ENCODE data around the gene FAM76A.
A peak's percentile ranks its signal among the peaks of the same experiment; 100 is the strongest.
"Not testable (repeated sequence)": the region's sequence is repeated elsewhere in the genome, so short reads cannot be mapped to it uniquely, and the experiment has no call there.

The FAM76A gene

DNA sequence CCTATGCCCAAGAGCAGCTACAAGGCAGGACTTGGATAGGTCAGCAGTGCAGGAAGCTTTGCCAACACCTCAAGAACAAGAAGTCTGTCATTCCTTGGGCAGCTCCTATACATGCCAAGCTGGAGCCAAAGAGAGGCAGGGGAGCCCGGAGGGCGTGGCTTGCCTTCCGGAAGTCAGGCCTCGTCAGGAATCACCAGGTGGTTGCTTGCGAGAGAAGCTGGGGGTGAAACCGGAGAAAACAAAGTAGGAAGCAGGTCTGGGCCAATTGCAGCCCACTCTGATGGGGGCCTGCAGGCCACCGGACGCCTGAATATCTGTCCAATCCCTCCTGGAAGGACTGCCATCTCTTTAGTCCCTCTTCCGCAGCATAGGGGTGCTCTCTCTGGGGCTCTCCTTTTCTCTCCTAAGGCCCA lies 794 bp upstream of the FAM76A start:
- no peak for DNase-seq (ENCODE audit: low read depth, low spot score)

DNA sequence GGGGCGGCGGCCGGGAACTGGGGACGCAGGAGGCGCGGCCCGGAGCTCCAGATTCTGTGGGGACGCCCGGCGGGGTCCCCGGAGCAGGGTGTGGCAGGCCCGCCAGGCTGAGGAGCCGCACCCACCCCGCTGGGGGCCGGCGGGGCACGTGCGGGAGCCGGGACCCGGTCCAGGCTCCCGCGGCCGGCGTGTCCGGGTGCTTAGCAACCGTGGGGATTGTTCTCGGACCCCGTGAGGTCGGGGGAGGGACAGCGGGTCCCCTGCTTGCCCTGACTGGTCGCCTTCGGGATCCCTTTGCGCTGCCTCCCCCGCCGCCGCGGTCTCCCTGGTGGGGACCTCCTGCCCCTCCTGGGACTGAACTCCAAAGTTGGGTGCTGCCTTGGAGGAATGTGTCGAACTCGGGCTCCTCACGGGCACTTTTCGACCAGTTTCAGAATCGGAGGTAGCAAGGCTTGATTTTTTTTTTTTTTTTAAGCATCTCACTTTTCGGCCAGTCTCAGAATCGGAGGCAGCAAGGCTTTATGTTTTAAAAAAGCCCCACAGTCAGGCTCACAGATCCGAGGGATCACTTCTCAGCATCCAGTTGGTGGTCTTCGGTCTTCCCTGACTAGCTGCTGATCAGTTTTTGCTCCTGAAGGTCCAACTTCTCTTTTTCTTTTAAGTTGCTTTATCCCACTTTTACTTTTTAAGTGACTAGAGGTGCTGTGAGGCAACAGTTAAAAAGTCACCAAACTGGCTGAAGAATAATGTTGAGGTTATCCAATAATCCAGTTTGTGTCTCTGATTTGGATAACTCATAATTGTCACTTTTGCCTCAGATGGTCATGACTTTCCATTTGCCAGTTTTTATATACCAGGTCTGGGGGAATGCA lies 648 bp downstream of the FAM76A start:
- DNase-seq (ENCODE audit: low read depth, low spot score): no peak

GRCh38 chr1:27727126-27727525 lies 1.4 kb downstream of the FAM76A start:
- no peak for DNase-seq (ENCODE audit: low read depth, low spot score)

DNA sequence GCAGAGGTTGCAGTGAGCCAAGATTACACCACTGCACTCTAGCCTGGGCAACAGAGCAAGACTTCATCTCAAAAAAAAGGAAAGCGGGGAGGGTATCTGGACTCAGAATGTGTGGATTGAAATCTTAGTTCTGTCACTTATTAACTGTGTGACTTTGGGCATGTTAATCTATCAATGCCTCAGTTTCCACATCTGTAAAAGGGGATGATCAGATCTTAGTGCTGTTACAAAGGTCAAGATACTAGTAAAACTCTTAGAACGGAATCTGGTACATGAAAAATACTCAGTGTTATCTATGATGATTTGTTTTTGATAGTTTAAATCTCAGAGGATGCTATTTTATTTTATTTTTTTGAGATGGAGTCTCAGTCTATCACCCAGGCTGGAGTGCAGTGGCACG lies 10.5 kb downstream of the FAM76A start:
- DNase-seq (ENCODE audit: low read depth, low spot score): no peak

DNA sequence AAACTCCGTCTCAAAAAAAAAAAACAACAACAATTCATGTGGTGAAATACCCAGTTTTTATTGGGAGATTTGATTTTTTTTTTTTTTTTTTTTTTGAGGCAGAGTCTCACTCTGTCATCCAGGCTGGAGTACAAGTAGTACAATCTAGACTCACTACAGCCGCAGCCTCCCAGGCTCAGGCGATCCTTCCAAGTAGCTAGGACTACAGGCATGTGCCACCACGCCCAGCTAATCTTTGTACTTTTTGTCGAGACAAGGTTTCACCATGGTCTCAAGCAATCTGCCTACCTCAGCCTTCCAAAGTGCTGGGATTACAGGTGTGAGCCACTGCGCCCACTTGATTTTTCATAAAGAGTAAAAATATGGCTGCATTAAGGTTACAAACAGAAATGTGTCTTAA lies 15.4 kb downstream of the FAM76A start:
- DNase-seq (ENCODE audit: low read depth, low spot score): no peak

DNA sequence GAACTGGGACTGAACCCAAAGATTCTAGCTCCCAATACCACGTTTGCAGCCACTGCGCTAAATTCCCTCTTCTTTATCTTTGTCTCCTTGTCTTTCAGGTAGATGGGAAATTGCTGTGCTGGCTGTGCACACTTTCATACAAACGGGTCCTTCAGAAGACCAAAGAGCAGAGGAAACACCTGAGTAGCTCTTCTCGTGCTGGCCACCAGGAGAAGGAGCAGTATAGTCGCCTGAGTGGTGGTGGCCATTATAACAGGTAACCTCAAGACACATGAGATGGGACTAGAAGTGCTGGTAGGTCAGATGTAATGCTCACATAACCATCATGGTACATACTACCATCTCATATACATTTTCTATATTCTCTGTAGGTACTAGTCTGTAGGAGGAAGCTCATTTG lies 18.8 kb downstream of the FAM76A start:
- DNase-seq (ENCODE audit: low read depth, low spot score): no peak

- DNase-seq (ENCODE audit: low read depth, low spot score): no peak
Observed at GRCh38 chr1:27745466-27745865, 19.7 kb downstream of the FAM76A start.

DNA sequence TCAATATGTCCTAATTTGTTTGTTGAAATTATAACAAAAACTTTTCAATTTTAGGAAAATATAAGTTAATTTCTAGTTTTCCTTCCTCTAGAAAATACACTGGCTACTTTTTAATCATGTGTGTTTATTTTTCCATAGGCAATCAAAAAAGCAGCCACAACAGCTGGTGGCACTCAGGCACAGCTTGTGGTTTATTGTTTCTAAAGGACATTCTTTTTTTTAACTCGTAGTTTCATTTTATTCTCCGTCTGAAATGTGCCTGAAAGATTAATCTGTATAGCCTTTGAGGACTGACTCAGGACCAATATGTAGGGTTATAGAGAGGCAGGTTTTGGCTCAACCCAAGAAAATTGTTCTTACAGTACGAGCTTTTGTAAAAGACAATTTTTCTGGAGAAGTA lies 26.6 kb downstream of the FAM76A start:
- no peak for DNase-seq (ENCODE audit: low read depth, low spot score)

DNA sequence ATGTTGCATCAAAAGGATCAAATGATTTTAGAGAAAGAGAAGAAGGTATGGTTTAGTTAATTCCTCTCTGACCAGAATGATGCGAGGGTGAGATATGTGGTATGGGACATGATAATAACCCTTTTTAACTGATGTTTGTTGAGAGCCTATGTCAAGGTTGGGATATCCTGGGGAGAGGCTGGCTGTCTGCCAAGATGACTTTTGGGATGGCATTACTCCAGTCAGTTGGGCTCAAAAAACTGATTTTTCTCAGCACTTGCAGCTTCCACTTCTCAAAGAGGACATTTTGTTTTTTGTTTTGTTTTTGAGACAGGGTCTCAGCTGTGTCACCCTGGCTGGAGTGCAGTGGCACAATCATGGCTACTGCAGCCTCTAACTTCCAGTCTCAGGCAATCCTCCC lies 29.5 kb downstream of the FAM76A start:
- DNase-seq (ENCODE audit: low read depth, low spot score): no peak

GRCh38 chr1:27755865-27756264 lies 30.1 kb downstream of the FAM76A start:
- DNase-seq (ENCODE audit: low read depth, low spot score): no peak

- no peak for DNase-seq (ENCODE audit: low read depth, low spot score)
Observed at GRCh38 chr1:27759236-27759635, 33.5 kb downstream of the FAM76A start.

DNA sequence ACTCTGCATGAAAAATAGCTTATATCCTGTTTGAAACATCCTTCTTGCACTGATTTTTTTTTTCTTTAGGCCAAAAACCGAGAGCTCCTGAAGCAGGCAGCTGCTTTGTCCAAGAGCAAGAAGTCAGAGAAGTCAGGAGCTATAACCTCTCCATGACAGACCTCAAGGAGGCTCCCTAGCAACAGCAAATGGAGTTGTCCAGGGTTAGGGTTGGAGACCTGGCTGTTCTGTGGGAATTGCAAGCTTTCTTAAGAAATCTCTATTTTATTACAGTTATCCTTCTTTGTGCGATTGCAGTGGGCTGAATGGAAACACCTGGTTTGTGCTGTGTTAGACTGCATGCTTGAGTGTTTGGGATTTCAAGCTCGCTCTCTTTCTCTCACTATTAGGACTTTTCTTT lies 34.7 kb downstream of the FAM76A start:
- no peak for DNase-seq (ENCODE audit: low read depth, low spot score)

DNA sequence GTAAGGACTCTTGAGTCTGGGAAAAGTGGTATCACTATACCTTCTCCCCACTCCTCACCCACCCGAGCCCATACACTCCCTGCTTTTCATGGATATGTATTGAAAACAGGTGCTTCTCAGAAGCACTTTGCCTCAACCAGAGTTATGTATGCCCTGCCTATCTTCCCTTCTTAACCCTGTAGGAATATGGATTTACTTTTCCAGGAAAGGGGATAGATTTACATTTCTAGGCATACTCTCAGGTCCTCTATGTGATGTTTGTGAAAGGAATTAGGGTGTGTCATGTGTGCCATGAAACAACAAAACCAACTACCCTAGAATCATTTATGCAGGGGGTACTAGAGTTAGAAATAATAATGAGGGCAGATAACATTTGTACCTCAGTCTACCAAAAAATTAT lies 36.3 kb downstream of the FAM76A start:
- no peak for DNase-seq (ENCODE audit: low read depth, low spot score)

DNA sequence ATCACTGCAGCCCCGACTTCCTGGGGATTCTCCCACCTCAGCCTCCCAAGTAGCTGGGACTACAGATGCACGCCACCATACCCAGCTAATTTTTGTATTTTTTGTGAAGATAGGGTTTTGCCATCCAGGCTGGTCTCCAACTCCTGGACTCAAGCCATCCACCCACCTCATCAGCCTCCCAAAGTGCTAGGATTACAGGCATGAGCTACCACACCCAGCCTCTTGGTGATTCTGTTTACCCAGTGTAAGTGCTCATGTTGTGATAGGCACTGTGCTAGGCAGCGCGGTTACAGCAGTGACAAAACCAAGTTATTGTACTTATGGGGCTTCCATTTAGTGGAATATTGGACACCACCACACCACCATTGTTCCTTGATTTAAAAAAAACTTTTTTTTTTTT lies 37.6 kb downstream of the FAM76A start:
- DNase-seq (ENCODE audit: low read depth, low spot score): no peak

DNA sequence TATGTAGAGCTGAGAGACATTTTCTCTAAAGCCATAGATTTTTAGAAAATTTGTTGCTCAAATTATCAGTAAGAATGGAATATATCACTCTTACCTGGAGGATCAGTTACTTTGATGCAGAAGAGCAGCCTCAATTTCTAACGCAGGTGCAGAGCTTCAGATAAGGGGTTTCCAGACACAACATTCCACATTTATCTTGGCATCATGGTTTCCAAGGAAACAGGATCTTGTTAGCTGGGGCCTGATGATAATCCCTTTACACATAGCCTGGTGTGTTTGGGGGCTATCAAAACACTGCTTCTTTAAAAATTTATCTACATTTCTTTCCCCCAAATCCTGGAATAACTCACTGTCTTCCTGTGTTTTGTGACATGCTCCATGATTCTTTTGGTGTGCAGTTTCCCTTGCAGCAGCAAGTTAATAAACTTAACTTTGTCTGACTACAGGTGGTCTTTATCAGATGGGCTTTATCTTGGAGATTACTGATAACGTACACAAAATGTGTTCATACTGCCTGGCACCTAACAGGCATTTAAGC lies 44.6 kb downstream of the FAM76A start:
- no peak for DNase-seq (ENCODE audit: low read depth, low spot score)

DNA sequence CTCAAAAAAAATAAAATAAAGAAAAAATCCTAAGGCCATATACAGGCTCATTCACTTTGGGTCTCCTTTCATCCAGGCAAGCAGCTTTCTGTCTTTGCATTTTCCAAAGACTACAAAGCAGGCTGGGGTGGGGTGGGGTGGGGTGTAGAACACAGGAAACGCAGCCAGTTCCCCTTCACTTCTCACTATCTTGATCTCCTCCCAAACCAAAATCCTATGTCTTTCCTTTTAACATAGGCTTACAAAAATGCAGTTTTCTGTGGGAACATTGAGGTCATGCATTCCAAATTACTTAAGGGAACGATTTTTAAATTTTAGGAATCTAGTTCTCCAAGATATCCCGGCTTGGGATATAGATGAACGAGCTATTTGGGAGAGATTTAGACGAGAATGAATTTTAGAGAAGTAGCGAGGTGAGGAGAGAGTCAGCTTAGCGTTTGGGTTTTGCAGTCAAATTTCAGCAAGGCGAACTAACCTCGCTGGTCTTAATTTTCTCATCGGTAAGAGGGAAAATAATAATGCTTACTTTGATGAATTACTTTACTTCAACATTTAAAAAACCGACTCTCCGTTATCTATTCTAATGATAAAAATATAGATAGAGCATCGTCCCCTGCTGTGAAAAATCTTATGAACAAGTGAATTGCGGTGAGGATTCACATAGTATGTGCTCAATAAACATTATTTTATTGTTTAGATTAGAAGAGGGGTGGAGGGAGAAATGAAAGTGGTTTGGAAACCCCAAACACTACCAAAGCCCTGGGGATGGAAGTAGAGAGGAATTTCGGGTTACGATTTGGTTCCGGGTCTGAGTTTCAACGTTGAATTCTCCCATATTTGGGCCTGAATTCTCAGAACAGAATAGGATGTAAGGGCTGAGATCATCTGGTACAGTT lies 46.5 kb downstream of the FAM76A start:
- no peak for DNase-seq (ENCODE audit: low read depth, low spot score)

DNA sequence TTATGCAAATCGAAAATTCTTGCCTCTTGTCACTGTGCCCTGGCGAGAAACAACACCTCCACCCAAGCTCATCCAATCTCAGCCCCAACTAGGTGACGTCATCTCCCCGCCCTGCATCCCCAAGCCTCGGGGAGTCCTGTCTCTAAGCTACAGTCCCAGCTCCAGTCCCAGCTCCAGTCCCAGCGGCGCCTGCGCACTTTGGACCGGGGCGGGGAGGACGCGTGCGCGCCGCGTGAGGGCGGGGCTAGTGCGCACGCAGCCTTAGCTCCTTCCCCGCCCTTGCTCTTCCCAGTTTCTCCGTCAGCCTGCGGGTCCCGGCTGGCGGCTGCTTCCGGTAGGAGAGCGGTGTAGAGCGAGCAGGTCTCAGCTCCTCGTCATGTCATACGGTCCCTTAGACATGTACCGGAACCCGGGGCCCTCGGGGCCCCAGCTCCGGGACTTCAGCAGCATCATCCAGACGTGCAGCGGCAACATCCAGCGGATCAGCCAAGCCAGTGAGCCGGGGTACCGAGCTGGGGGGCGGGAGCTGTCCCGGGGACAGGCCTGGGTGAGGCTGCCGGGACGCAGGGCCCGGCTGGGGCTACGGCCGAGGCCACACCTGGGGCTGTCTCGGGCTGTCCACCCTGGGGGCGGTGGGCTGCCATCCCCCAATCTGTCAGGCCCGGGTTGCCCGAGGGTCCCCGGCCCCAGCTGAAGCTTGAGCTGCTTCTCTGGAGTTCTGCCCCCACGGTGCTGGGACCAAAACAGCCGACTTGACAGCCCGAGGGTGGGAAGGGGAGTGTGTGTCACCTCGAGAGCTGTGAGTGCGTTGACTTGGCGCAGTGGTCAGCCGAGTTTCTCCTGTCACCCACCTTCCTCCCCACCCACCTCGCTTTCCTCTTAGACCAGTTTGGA lies 47.4 kb downstream of the FAM76A start, which contains the start of gene STX12:
STX12 (plus strand) TSS at position 288 of the 894 bp plus-strand sequence; CDS start at position 377, 89 bp downstream.
- peak; percentile 99 for DNase-seq (ENCODE audit: low read depth, low spot score)

DNA sequence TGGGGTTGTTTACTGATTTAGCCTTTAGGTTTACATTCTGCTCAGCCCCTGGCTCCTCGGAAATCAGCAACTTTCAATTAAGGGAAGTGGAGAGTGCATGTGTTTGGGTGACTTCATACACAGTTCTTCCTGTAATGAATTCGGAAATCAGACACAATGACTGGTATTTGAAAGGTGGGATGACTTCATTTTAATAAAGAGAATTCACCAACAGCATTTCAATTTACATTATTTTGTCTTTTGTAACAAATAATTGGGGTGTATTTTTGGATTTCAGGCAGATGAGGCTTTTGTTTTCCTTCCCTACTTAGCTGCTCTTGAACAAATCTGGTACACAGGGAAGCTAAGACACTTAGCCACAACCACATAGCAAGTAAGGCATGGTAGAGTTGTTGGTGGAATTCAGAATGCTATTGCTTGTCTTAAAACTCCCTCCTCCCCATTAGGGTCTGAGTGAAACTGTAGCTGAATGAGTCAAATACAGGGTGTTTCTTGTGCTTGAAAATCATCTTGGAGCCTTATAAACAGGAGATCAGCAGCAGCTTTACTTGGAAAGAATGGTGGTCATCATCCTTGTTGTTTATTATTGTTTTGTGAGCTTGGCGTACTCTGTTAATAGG lies 48.2 kb downstream of the FAM76A start:
- DNase-seq (ENCODE audit: low read depth, low spot score): no peak

DNA sequence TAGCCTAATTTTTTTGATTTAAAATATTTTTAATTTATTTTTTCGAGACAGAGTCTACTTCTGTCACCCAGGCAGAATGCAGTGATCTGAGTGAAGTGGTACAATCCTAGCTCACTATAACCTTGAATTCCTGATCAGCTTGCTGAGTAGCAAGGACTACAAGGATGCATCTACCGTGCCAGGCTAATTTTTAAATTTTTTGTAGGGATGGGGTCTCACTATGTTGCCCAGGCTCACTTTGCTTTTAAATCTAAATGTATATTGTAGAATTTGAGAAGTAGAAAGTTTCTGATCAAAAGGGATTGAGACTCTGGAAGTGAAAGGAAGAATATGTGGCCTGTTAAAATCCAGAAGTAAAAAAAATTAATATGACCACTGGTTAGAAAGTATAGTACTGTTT lies 48.9 kb downstream of the FAM76A start:
- DNase-seq (ENCODE audit: low read depth, low spot score): no peak

GRCh38 chr1:27775336-27775735 lies 49.6 kb downstream of the FAM76A start:
- not testable (repeated sequence) for DNase-seq (ENCODE audit: low read depth, low spot score)

GRCh38 chr1:27776276-27776675 lies 50.5 kb downstream of the FAM76A start:
- not testable (repeated sequence) for DNase-seq (ENCODE audit: low read depth, low spot score)
